Suprapubic skin (tissue), 4 donors: Measurements from ENCODE around the gene SRRM2. TPM values are rescaled to one million over a fixed set of nuclear protein-coding genes. Genes with fewer than 3 reads are reported as not detected.
A peak's percentile ranks its signal among the peaks of the same experiment; 100 is the strongest.
"Not testable (repeated sequence)": the region's sequence is repeated elsewhere in the genome, so short reads cannot be mapped to it uniquely, and the experiment has no call there.

ENCODE experiments used
- DNase-seq, 2 donors: peaks; one replicate each; pipeline ENCODE4 v3.0.0-alpha.2; 2019; ENCODE audit warnings: low spot score in 2 of 2
- H3K27ac ChIP-seq: fragments of 200-600 bp; sonication (generic); one replicate; pipeline ENCODE4 v1.5.1; 2019
- H3K27me3 ChIP-seq: fragments of 200-600 bp; sonication (generic); one replicate; pipeline ENCODE4 v1.5.1; 2019
- H3K36me3 ChIP-seq: fragments of 200-600 bp; sonication (generic); one replicate; pipeline ENCODE4 v1.5.1; 2019
- H3K4me1 ChIP-seq: fragments of 200-600 bp; sonication (generic); one replicate; pipeline ENCODE4 v1.5.1; 2019
- H3K4me3 ChIP-seq: fragments of 200-600 bp; sonication (generic); one replicate; pipeline ENCODE4 v1.5.1; 2019; ENCODE audit warnings: mild to moderate bottlenecking
- H3K9me3 ChIP-seq: fragments of 200-600 bp; sonication (generic); one replicate; pipeline ENCODE4 v1.5.1; 2019
- CTCF ChIP-seq, 2 donors: fragments of 200-600 bp in 1 of 2; fragments of 450-650 bp in 1 of 2; sonication (generic) in 1 of 2; IDR thresholded peaks; one replicate each; pipeline ENCODE4 v1.5.1; 2016 to 2019; ENCODE audit warnings: antibody characterized with exemption in 2 of 2, mild to moderate bottlenecking in 1 of 2, moderate library complexity in 1 of 2
- EP300 ChIP-seq: sonication (generic); formaldehyde crosslinking; IDR thresholded peaks from one replicate; pipeline ENCODE4 v1.6.1; 2017; ENCODE audit warnings: antibody characterized with exemption
- POLR2A ChIP-seq, 2 donors: fragments of 450-650 bp; IDR thresholded peaks; one replicate each; pipeline ENCODE4 v1.6.1; 2017; ENCODE audit warnings: antibody characterized with exemption in 2 of 2, mild to moderate bottlenecking in 2 of 2, moderate library complexity in 2 of 2
- POLR2AphosphoS5 ChIP-seq, 3 donors: sonication (generic); formaldehyde crosslinking; IDR thresholded peaks; one replicate each; pipeline ENCODE4 v1.6.1; 2017; ENCODE audit warnings: antibody characterized with exemption in 3 of 3
- WGBS: methylation state at CpG from one replicate; pipeline ENCODE4 v1.1.5; 2018; 5-methylcytosine and 5-hydroxymethylcytosine counted together
- total RNA-seq, 4 donors: library from RNA; depleted of rRNA; stranded (reverse); fragments of >200 nt; gene quantifications; one replicate each; pipeline ENCODE4 v1.1.0, GENCODE V29; 2016

SRRM2 gene
- total RNA-seq, 4 donors from 2014 or later = 484 to 1,595 (median 654) TPM

GRCh38 chr16:2720064-2720457 lies 32.4 kb upstream of the SRRM2 start, which contains the start of gene PRSS27:
TSS of gene PRSS27 (minus strand) at chr16:2720224. CDS start at chr16:2720160, 64 bp downstream.
- H3K9me3 ChIP-seq = no peaks in the 10 kb centered on the region
- H3K36me3 ChIP-seq = no peaks in the 10 kb centered on the region
- H3K27ac ChIP-seq = peak within 1 kb of the TSS; percentile 86
- 62% methylated on average over 14 of the region's 26 CpGs for WGBS
- H3K4me1 ChIP-seq = peaks cover 35% of the 10 kb centered on the region
- H3K4me3 ChIP-seq = peak within 1 kb of the TSS; percentile 74
- no peak for TF ChIP-seq CTCF (IDR thresholded peaks at IDR 0.05)
- no peak for TF ChIP-seq POLR2A (IDR thresholded peaks at IDR 0.05)
- TF ChIP-seq EP300 = no peak
- no peak for TF ChIP-seq POLR2AphosphoS5 (IDR thresholded peaks at IDR 0.05)
- H3K27me3 ChIP-seq = peaks cover 8% of the 10 kb centered on the region
- peak in 1 of 2 donors; percentile 74 for DNase-seq

- 8% methylated on average over 5 of the region's 99 CpGs for WGBS
- Histone ChIP-seq H3K9me3 (no peaks in the 10 kb centered on the region), H3K4me1 (peaks cover 28% of the 10 kb centered on the region), H3K4me3 (peak overlapping the region; percentile 74), H3K27ac (peak overlapping the region; percentile 86), H3K36me3 (no peaks in the 10 kb centered on the region), H3K27me3 (peaks cover 6% of the 10 kb centered on the region)
- TF ChIP-seq POLR2A (IDR thresholded peaks at IDR 0.05) = peak in 1 of 2 donors; percentile 10
- TF ChIP-seq EP300 = no peak
- TF ChIP-seq POLR2AphosphoS5 (IDR thresholded peaks at IDR 0.05) = peak in 1 of 3 donors; percentile 50
- TF ChIP-seq CTCF (IDR thresholded peaks at IDR 0.05) = peak in 1 of 2 donors; percentile 94
- DNase-seq = peak; percentile 90 to 91
Observed at GRCh38 chr16:2720719-2721633, 31.5 kb upstream of the SRRM2 start.

- peak overlapping the region; percentile 74 for H3K4me3 ChIP-seq
- peak overlapping the region; percentile 86 for H3K27ac ChIP-seq
- DNase-seq, H3K27me3 ChIP-seq, H3K9me3 ChIP-seq, H3K36me3 ChIP-seq: not testable (repeated sequence)
- peaks cover 26% of the 10 kb centered on the region for H3K4me1 ChIP-seq
- 43% methylated on average over 14 of the region's 14 CpGs for WGBS
Observed at GRCh38 chr16:2721634-2722173, 30.7 kb upstream of the SRRM2 start.

DNA sequence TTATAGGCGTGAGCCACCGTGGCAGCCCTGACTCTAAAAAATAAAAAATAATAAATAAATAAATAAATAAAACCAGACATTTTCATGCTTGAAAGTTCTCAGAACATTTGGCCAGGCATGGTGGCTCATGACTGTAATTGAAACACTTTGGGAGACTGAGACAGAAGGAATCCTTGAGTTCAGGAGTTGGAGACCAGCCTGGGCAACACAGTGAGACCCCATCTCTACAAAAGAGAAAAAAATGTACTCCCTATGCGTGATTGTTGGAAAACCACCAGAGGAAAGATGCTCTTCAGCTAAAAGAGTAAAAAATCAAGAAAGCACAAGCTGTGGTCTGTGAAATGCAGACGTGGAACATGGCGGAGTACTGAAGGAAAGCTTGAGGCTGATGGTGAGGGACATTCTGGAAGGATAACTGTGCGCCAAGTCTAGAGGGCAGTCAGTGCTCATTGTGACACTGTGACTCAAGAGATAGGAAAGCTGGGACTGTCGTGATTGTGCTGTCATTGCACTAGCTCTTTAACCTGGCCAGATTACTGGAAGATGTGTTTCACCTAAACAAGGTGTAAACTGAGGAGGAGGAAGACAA lies 28.3 kb upstream of the SRRM2 start:
- Histone ChIP-seq H3K9me3 (no peaks in the 10 kb centered on the region), H3K4me3 (no peak overlapping the region), H3K36me3 (no peaks in the 10 kb centered on the region), H3K27me3 (peaks cover 6% of the 10 kb centered on the region), H3K4me1 (peaks cover 22% of the 10 kb centered on the region), H3K27ac (no peak overlapping the region)
- TF ChIP-seq CTCF (IDR thresholded peaks at IDR 0.05) (no peak), EP300 (no peak), POLR2A (IDR thresholded peaks at IDR 0.05) (no peak), POLR2AphosphoS5 (IDR thresholded peaks at IDR 0.05) (no peak)
- no peak for DNase-seq
- WGBS = 80% methylated on average over 7 of the region's 7 CpGs

DNA sequence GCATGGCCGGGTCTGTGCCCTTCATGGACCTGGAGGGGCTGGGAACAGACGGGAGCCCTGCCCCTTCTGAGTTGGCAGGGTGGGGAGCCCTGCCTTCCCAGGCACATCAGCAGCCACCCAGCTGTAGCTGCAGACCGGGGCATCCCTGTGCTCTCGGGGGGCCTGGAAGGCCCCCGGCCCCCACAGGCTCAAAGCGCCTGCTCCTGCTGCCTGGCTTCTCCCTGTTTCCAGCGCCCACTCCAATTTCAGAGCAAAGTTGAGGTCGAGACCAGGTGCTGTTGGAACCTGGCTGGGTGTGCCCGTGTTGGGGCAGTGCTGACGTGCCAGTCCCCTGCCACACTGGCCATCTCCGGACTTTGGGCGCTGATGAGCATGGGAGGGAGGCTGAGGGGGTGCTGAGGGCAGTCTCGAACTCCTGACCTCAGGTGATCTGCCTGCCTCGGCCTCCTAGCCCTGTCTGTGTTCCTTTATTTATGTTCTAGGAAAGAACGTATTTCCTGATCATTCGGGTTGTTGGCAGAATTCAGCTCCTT lies 27.6 kb upstream of the SRRM2 start:
- Histone ChIP-seq H3K27ac (no peak overlapping the region), H3K27me3 (peaks cover 6% of the 10 kb centered on the region), H3K4me1 (peaks cover 15% of the 10 kb centered on the region), H3K36me3 (no peaks in the 10 kb centered on the region), H3K4me3 (no peak overlapping the region), H3K9me3 (no peaks in the 10 kb centered on the region)
- DNase-seq = no peak
- WGBS = 74% methylated on average over 12 of the region's 16 CpGs
- TF ChIP-seq CTCF (IDR thresholded peaks at IDR 0.05) (no peak), EP300 (no peak), POLR2AphosphoS5 (IDR thresholded peaks at IDR 0.05) (no peak), POLR2A (IDR thresholded peaks at IDR 0.05) (no peak)
